ENCODE data around the gene CCT7.

DNA sequence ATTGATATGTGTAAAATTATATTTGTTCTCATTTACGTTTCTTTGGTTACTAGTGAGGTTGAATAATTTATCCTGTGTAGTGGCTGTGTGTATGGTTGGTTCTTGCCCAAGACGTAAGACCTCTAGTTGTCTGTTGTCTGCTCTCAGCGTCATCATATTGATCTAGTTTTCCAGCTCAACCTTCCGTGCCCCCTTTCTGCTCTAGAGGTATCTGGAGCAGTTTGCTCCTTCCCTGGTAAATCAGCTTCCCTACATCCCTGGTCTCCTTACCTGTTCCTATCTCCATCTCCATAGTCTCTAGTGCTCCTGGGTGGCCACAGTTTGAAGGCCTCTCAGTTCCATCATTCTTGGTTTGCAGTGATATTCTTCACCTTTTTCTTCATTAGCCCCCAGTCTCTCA is 18.9 kb upstream of the CCT7 start:
- TF ChIP-seq, protein P1, sequence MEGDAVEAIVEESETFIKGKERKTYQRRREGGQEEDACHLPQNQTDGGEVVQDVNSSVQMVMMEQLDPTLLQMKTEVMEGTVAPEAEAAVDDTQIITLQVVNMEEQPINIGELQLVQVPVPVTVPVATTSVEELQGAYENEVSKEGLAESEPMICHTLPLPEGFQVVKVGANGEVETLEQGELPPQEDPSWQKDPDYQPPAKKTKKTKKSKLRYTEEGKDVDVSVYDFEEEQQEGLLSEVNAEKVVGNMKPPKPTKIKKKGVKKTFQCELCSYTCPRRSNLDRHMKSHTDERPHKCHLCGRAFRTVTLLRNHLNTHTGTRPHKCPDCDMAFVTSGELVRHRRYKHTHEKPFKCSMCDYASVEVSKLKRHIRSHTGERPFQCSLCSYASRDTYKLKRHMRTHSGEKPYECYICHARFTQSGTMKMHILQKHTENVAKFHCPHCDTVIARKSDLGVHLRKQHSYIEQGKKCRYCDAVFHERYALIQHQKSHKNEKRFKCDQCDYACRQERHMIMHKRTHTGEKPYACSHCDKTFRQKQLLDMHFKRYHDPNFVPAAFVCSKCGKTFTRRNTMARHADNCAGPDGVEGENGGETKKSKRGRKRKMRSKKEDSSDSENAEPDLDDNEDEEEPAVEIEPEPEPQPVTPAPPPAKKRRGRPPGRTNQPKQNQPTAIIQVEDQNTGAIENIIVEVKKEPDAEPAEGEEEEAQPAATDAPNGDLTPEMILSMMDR (IDR thresholded peaks at IDR 0.05) = no peak
- TF ChIP-seq RCOR1 (IDR thresholded peaks at IDR 0.05; ENCODE audit: low read depth, low read length) = no peak
- no peak for TF ChIP-seq MAFK (IDR thresholded peaks at IDR 0.05; ENCODE audit: partially characterized antibody)
- TF ChIP-seq, protein P2, sequence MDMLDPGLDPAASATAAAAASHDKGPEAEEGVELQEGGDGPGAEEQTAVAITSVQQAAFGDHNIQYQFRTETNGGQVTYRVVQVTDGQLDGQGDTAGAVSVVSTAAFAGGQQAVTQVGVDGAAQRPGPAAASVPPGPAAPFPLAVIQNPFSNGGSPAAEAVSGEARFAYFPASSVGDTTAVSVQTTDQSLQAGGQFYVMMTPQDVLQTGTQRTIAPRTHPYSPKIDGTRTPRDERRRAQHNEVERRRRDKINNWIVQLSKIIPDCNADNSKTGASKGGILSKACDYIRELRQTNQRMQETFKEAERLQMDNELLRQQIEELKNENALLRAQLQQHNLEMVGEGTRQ (IDR thresholded peaks at IDR 0.05) = no peak
- TF ChIP-seq EP300 (IDR thresholded peaks at IDR 0.05) = no peak
- no peak for TF ChIP-seq ZC3H11A (IDR thresholded peaks at IDR 0.05)
- no peak for TF ChIP-seq RFX5 (IDR thresholded peaks at IDR 0.05)
- TF ChIP-seq, protein P3, sequence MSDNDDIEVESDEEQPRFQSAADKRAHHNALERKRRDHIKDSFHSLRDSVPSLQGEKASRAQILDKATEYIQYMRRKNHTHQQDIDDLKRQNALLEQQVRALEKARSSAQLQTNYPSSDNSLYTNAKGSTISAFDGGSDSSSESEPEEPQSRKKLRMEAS (IDR thresholded peaks at IDR 0.05) = no peak
- TF ChIP-seq, protein P4, sequence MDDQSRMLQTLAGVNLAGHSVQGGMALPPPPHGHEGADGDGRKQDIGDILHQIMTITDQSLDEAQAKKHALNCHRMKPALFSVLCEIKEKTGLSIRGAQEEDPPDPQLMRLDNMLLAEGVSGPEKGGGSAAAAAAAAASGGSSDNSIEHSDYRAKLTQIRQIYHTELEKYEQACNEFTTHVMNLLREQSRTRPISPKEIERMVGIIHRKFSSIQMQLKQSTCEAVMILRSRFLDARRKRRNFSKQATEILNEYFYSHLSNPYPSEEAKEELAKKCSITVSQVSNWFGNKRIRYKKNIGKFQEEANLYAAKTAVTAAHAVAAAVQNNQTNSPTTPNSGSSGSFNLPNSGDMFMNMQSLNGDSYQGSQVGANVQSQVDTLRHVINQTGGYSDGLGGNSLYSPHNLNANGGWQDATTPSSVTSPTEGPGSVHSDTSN (IDR thresholded peaks at IDR 0.05) = no peak
- TF ChIP-seq POLR2A (IDR thresholded peaks at IDR 0.05; ENCODE audit: low read length) = no peak
- no peak for TF ChIP-seq CEBPB (IDR thresholded peaks at IDR 0.05)
- TF ChIP-seq SMC3 (IDR thresholded peaks at IDR 0.05) = no peak
- TF ChIP-seq KDM1A (IDR thresholded peaks at IDR 0.05; ENCODE audit: low read depth) = no peak
